Measurements from ENCODE around the gene CHMP2A.

- TF ChIP-seq CTCF (IDR thresholded peaks at IDR 0.05), result peak in 1 of 5 experiments; percentile 2
- TF ChIP-seq POLR2AphosphoS5 (IDR thresholded peaks at IDR 0.05), result peak; percentile 58 to 85 (median 60)
- TF ChIP-seq POLR2A (IDR thresholded peaks at IDR 0.05), result peak; percentile 75
Observed at GRCh38 chr19:58558623-58559274, 3.8 kb upstream of the CHMP2A start.
